Neuron (in vitro differentiated cells): ENCODE data around the gene MST1R.
"Not testable (repeated sequence)": the region's sequence is repeated elsewhere in the genome, so short reads cannot be mapped to it uniquely, and the experiment has no call there.

ENCODE experiments used
- H2AFZ ChIP-seq: one replicate; pipeline ENCODE4 v1.6.1; 2013; ENCODE audit warnings: low read depth, mild to moderate bottlenecking, inconsistent platforms, low read length, moderate library complexity
- H3K27me3 ChIP-seq: one replicate; pipeline ENCODE4 v1.6.1; 2013; ENCODE audit warnings: low read length; ENCODE audit not compliant: insufficient read depth
- H3K36me3 ChIP-seq: one replicate; pipeline ENCODE4 v1.6.1; 2013; ENCODE audit warnings: low read length; ENCODE audit not compliant: insufficient read depth
- H3K4me1 ChIP-seq: one replicate; pipeline ENCODE4 v1.6.1; 2013; ENCODE audit warnings: low read length; ENCODE audit not compliant: insufficient read depth
- H3K4me3 ChIP-seq: 2 replicates; pipeline ENCODE4 v1.5.1; 2013; ENCODE audit warnings: mild to moderate bottlenecking, low read length, moderate library complexity
- H3K9me3 ChIP-seq: one replicate; pipeline ENCODE4 v1.6.1; 2013; ENCODE audit warnings: low read length

Gene MST1R

GRCh38 chr3:49904448-49904847, 775 bp upstream of the MST1R start:
- not testable (repeated sequence) for H3K4me1 ChIP-seq, H3K27me3 ChIP-seq, H3K36me3 ChIP-seq, H3K9me3 ChIP-seq, H2AFZ ChIP-seq, H3K4me3 ChIP-seq

GRCh38 chr3:49902511-49903345, 945 bp downstream of the MST1R start:
- no peak overlapping the region for H3K4me3 ChIP-seq
- H3K27me3 ChIP-seq: no peaks in the 10 kb centered on the region
- no peaks in the 10 kb centered on the region for H3K36me3 ChIP-seq
- H3K4me1 ChIP-seq: no peaks in the 10 kb centered on the region
- H2AFZ ChIP-seq: no peak overlapping the region
- no peaks in the 10 kb centered on the region for H3K9me3 ChIP-seq

GRCh38 chr3:49901366-49902339, 2.0 kb downstream of the MST1R start:
- Histone ChIP-seq H3K4me1 (no peaks in the 10 kb centered on the region), H3K36me3 (no peaks in the 10 kb centered on the region), H3K27me3 (no peaks in the 10 kb centered on the region), H3K9me3 (no peaks in the 10 kb centered on the region), H2AFZ (no peak overlapping the region), H3K4me3 (no peak overlapping the region)

GRCh38 chr3:49900491-49901153, 3.1 kb downstream of the MST1R start:
- Histone ChIP-seq H3K36me3 (no peaks in the 10 kb centered on the region), H3K9me3 (no peaks in the 10 kb centered on the region), H3K4me1 (no peaks in the 10 kb centered on the region), H2AFZ (no peak overlapping the region), H3K4me3 (no peak overlapping the region), H3K27me3 (no peaks in the 10 kb centered on the region)

GRCh38 chr3:49899815-49900214, 3.9 kb downstream of the MST1R start:
- Histone ChIP-seq H3K27me3 (no peaks in the 10 kb centered on the region), H3K9me3 (no peaks in the 10 kb centered on the region), H3K4me1 (no peaks in the 10 kb centered on the region), H3K4me3 (no peak overlapping the region), H3K36me3 (no peaks in the 10 kb centered on the region), H2AFZ (no peak overlapping the region)

- Histone ChIP-seq H3K9me3 (no peaks in the 10 kb centered on the region), H3K27me3 (no peaks in the 10 kb centered on the region), H3K4me3 (no peak overlapping the region), H2AFZ (no peak overlapping the region), H3K36me3 (no peaks in the 10 kb centered on the region), H3K4me1 (no peaks in the 10 kb centered on the region)
These were observed 4.7 kb downstream of the MST1R start for GRCh38 chr3:49898991-49899390.

GRCh38 chr3:49896345-49896744, 7.3 kb downstream of the MST1R start:
- Histone ChIP-seq H2AFZ (no peak overlapping the region), H3K4me1 (no peaks in the 10 kb centered on the region), H3K27me3 (no peaks in the 10 kb centered on the region), H3K36me3 (no peaks in the 10 kb centered on the region), H3K9me3 (no peaks in the 10 kb centered on the region), H3K4me3 (no peak overlapping the region)

- no peaks in the 10 kb centered on the region for H3K27me3 ChIP-seq
- H2AFZ ChIP-seq: no peak overlapping the region
- H3K36me3 ChIP-seq: no peaks in the 10 kb centered on the region
- H3K9me3 ChIP-seq: no peaks in the 10 kb centered on the region
- H3K4me1 ChIP-seq: no peaks in the 10 kb centered on the region
- H3K4me3 ChIP-seq: no peak overlapping the region
These were observed 7.9 kb downstream of the MST1R start for GRCh38 chr3:49895791-49896190.

- no peaks in the 10 kb centered on the region for H3K9me3 ChIP-seq
- H3K27me3 ChIP-seq: no peaks in the 10 kb centered on the region
- no peaks in the 10 kb centered on the region for H3K36me3 ChIP-seq
- no peak overlapping the region for H2AFZ ChIP-seq
- H3K4me1 ChIP-seq: no peaks in the 10 kb centered on the region
- H3K4me3 ChIP-seq: no peak overlapping the region
These were observed 14.4 kb downstream of the MST1R start for GRCh38 chr3:49889296-49889695.

GRCh38 chr3:49886922-49887265, 16.8 kb downstream of the MST1R start:
- Histone ChIP-seq H3K4me3 (no peak overlapping the region), H3K27me3 (no peaks in the 10 kb centered on the region), H2AFZ (no peak overlapping the region), H3K9me3 (no peaks in the 10 kb centered on the region), H3K4me1 (peaks cover 7% of the 10 kb centered on the region), H3K36me3 (no peaks in the 10 kb centered on the region)

- no peak overlapping the region for H2AFZ ChIP-seq
- no peaks in the 10 kb centered on the region for H3K9me3 ChIP-seq
- H3K4me1 ChIP-seq: peaks cover 28% of the 10 kb centered on the region
- no peaks in the 10 kb centered on the region for H3K36me3 ChIP-seq
- H3K27me3 ChIP-seq: no peaks in the 10 kb centered on the region
- no peak overlapping the region for H3K4me3 ChIP-seq
These were observed 19.7 kb downstream of the MST1R start for GRCh38 chr3:49883998-49884397.

GRCh38 chr3:49882166-49882565, 21.5 kb downstream of the MST1R start:
- H3K36me3 ChIP-seq: no peaks in the 10 kb centered on the region
- no peaks in the 10 kb centered on the region for H3K9me3 ChIP-seq
- H3K4me1 ChIP-seq: peaks cover 28% of the 10 kb centered on the region
- no peak overlapping the region for H2AFZ ChIP-seq
- no peak overlapping the region for H3K4me3 ChIP-seq
- no peaks in the 10 kb centered on the region for H3K27me3 ChIP-seq
